Activated B cell treated with CpG ODN at 0.5 μM for 24 hours (primary cell): ENCODE measurements around the gene RANBP10. TPM values are rescaled to one million over a fixed set of nuclear protein-coding genes. Genes with fewer than 3 reads are reported as not detected.
"Not testable (repeated sequence)": the region's sequence is repeated elsewhere in the genome, so short reads cannot be mapped to it uniquely, and the experiment has no call there.

Experiments
- ATAC-seq: fragments of 200-7000 bp; cut with Tn5 transposase; one replicate; pipeline ENCODE4 v1.10.0; 2021; ENCODE audit warnings: low read depth, mild to moderate bottlenecking, moderate library complexity
- CTCF ChIA-PET: fragments of 350-600 bp; sonication (Branson Sonifier 250); formaldehyde crosslinking; loops from one replicate; lab custom pipeline; 2021; ENCODE audit warnings: antibody characterized with exemption; lab: Charles Lee
- POLR2A ChIA-PET: fragments of 350-600 bp; sonication (Branson Sonifier 250); formaldehyde crosslinking; loops from one replicate; lab custom pipeline; 2021; ENCODE audit warnings: antibody characterized with exemption; lab: Charles Lee
- DNase-seq: peaks from one replicate; pipeline ENCODE4 v3.0.0; 2022
- H3K27ac Mint-ChIP-seq: one replicate; pipeline ENCODE4 v1.8.0; 2020; ENCODE audit warnings: mixed read lengths
- H3K27me3 Mint-ChIP-seq: one replicate; pipeline ENCODE4 v1.8.0; 2021; ENCODE audit warnings: mixed read lengths
- H3K36me3 Mint-ChIP-seq: one replicate; pipeline ENCODE4 v1.8.0; 2021; ENCODE audit warnings: low read depth, mixed read lengths
- H3K4me1 Mint-ChIP-seq: one replicate; pipeline ENCODE4 v1.8.0; 2021; ENCODE audit warnings: mixed read lengths
- H3K4me3 Mint-ChIP-seq: one replicate; pipeline ENCODE4 v1.8.0; 2020; ENCODE audit warnings: mild to moderate bottlenecking, mixed read lengths
- H3K9me3 Mint-ChIP-seq: one replicate; pipeline ENCODE4 v1.8.0; 2020; ENCODE audit warnings: mixed read lengths
- CTCF ChIP-seq: fragments of 200-600 bp; IDR thresholded peaks from one replicate; pipeline ENCODE4 v1.8.0; 2022; ENCODE audit warnings: antibody characterized with exemption, mild to moderate bottlenecking
- intact Hi-C: fragments of 100-400 bp; cut with micrococcal nuclease; formaldehyde crosslinking; loops from one replicate; pipeline ENCODE4 v1.15.1; 2024
- total RNA-seq: library from RNA; stranded (reverse); gene quantifications from 2 replicates; pipeline ENCODE4 v1.2.3, GENCODE V29; 2022

The RANBP10 gene
- total RNA-seq, 1 donor from 2014 or later, result 30.6 TPM

- no peak overlapping the region for H3K4me3 Mint-ChIP-seq
- no peak overlapping the region for H3K27ac Mint-ChIP-seq
- ChIA-PET POLR2A (no interaction called here), CTCF (no interaction called here)
- H3K36me3 Mint-ChIP-seq, result peaks cover 12% of the 10 kb centered on the region
- H3K4me1 Mint-ChIP-seq, result peaks cover 9% of the 10 kb centered on the region
- DNase-seq (no peak), ATAC-seq (no peak)
- H3K27me3 Mint-ChIP-seq, result no peaks in the 10 kb centered on the region
- intact Hi-C loops, result no loop called here
- H3K9me3 Mint-ChIP-seq, result no peaks in the 10 kb centered on the region
- TF ChIP-seq CTCF, result no peak
These were observed 108.8 kb downstream of the RANBP10 start for GRCh38 chr16:67697422-67698185.

- Mint-ChIP-seq H3K4me1 (peaks cover 20% of the 10 kb centered on the region), H3K27me3 (no peaks in the 10 kb centered on the region), H3K9me3 (no peaks in the 10 kb centered on the region), H3K4me3 (no peak overlapping the region), H3K36me3 (peaks cover 14% of the 10 kb centered on the region), H3K27ac (no peak overlapping the region)
- no peak for DNase-seq
- ChIA-PET CTCF (no interaction called here), POLR2A (interaction anchor here (0.9 kb wide), 1 partner anchor 24 kb away, joined by 13 read pairs; the partner anchor contains the start of gene GFOD2)
- no peak for ATAC-seq
- no peak for TF ChIP-seq CTCF
- intact Hi-C loops, result no loop called here
These were observed 111.7 kb downstream of the RANBP10 start for GRCh38 chr16:67694611-67695010.

- H3K4me3 Mint-ChIP-seq, DNase-seq, H3K27me3 Mint-ChIP-seq, H3K9me3 Mint-ChIP-seq, intact Hi-C loops, H3K27ac Mint-ChIP-seq, ATAC-seq, POLR2A ChIA-PET, CTCF ChIA-PET: not testable (repeated sequence)
- Mint-ChIP-seq H3K4me1 (peaks cover 20% of the 10 kb centered on the region), H3K36me3 (peaks cover 14% of the 10 kb centered on the region)
These were observed 112.7 kb downstream of the RANBP10 start for GRCh38 chr16:67693517-67694285.

GRCh38 chr16:67685388-67686112 is 120.8 kb downstream of the RANBP10 start:
- peak; percentile 92 for ATAC-seq
- peaks cover 23% of the 10 kb centered on the region for H3K36me3 Mint-ChIP-seq
- no peaks in the 10 kb centered on the region for H3K9me3 Mint-ChIP-seq
- intact Hi-C loops, result loop anchor here (5.0 kb wide), 1 partner anchor 122 kb away; the partner anchor contains the start of genes RANBP10 and TSNAXIP1
- POLR2A ChIA-PET, result interaction anchor here (0.9 to 1.9 kb wide), 3 partner anchors 18 to 121 kb away, joined by 3 to 10 read pairs (median 3); partner anchors contain the start of genes GFOD2, RANBP10 and TSNAXIP1
- CTCF ChIA-PET, result no interaction called here
- peak overlapping the region; percentile 77 for H3K27ac Mint-ChIP-seq
- H3K27me3 Mint-ChIP-seq, result no peaks in the 10 kb centered on the region
- H3K4me3 Mint-ChIP-seq, result peak overlapping the region; percentile 53
- no peak for DNase-seq
- TF ChIP-seq CTCF, result no peak
- H3K4me1 Mint-ChIP-seq, result peaks cover 27% of the 10 kb centered on the region

GRCh38 chr16:67683767-67684166 is 122.6 kb downstream of the RANBP10 start:
- no peak overlapping the region for H3K4me3 Mint-ChIP-seq
- no peaks in the 10 kb centered on the region for H3K27me3 Mint-ChIP-seq
- ATAC-seq (no peak), DNase-seq (no peak)
- H3K27ac Mint-ChIP-seq, result no peak overlapping the region
- intact Hi-C loops, result no loop called here
- TF ChIP-seq CTCF, result no peak
- H3K4me1 Mint-ChIP-seq, result peaks cover 27% of the 10 kb centered on the region
- peaks cover 24% of the 10 kb centered on the region for H3K36me3 Mint-ChIP-seq
- ChIA-PET CTCF (interaction anchor here (0.7 kb wide), 1 partner anchor 257 kb away, joined by 3 read pairs; no protein-coding TSS in a partner anchor), POLR2A (no interaction called here)
- H3K9me3 Mint-ChIP-seq, result no peaks in the 10 kb centered on the region
